GM12873 (cell line): ENCODE data around the gene CNOT1.

Source experiments
- TF ChIP-seq, protein P1 (sequence below): IDR thresholded peaks from 2 replicates; pipeline ENCODE4 v1.5.1; 2012; ENCODE audit warnings: low read depth, mild to moderate bottlenecking, moderate library complexity, low read length, control low read depth; ENCODE audit not compliant: insufficient read depth; ENCODE audit errors: missing control alignments

The CNOT1 gene

DNA sequence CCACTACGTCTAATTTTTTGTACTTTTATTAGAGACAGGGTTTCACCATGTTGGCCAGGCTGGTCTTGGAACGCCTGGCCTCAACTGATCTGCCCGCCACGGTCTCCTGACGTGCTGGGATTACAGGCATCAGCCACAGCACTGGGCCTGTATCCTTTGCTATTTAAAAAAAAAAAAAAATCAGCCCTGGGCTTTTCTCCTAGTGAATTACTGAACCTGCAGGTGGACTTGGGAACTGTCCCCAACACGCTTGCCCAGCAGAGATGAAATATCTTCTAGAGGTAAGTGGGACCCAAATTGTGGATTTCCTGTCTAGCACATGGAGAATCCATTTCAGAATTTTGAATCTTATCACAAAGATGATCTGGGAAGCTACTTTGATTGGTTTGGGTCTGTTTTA, 14.8 kb downstream of the CNOT1 start:
- TF ChIP-seq, protein P1, sequence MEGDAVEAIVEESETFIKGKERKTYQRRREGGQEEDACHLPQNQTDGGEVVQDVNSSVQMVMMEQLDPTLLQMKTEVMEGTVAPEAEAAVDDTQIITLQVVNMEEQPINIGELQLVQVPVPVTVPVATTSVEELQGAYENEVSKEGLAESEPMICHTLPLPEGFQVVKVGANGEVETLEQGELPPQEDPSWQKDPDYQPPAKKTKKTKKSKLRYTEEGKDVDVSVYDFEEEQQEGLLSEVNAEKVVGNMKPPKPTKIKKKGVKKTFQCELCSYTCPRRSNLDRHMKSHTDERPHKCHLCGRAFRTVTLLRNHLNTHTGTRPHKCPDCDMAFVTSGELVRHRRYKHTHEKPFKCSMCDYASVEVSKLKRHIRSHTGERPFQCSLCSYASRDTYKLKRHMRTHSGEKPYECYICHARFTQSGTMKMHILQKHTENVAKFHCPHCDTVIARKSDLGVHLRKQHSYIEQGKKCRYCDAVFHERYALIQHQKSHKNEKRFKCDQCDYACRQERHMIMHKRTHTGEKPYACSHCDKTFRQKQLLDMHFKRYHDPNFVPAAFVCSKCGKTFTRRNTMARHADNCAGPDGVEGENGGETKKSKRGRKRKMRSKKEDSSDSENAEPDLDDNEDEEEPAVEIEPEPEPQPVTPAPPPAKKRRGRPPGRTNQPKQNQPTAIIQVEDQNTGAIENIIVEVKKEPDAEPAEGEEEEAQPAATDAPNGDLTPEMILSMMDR = no peak

DNA sequence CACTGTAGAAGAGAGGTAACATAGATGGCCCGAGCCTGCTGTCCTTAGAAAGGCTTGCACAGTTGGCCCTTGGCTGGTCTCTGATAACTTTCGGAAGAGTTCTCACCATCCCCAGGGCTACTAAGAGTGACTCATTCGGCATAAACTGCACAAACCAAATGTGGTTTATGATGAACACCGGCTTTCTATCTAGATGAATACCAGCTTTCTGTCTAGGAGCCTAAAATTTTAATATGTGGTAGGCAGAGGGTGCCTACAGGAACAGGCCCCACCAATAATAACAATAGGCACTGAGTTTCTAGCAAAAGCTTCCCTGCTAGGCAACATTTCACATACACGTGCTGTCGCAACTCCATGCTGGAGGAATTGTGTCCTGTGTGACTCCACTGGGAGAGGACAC, 15.4 kb downstream of the CNOT1 start:
- TF ChIP-seq, protein P1 = no peak

DNA sequence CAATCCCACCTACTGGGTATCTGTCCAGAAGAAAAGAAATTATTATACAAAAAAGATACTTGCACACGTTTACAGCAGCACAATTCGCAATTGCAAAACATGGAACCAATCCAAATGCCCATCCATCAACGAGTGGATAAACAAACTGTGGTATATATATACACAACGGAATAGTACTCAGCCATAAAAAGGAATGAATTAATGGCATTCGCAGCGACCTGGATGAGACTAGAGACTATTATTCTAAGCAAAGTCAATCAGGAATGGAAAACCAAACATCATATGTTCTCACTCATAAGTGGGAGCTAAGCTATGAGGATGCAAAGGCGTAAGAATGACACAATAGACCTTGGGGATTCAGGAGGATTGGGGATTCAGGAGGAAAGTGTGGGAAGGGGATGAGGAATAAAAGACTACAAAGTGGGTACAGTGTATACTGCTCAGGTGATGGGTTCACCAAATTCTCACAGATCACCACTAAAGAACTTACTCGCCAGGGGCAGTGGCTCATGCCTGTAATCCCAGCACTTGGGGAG, 21.0 kb downstream of the CNOT1 start:
- TF ChIP-seq, protein P1 = no peak

DNA sequence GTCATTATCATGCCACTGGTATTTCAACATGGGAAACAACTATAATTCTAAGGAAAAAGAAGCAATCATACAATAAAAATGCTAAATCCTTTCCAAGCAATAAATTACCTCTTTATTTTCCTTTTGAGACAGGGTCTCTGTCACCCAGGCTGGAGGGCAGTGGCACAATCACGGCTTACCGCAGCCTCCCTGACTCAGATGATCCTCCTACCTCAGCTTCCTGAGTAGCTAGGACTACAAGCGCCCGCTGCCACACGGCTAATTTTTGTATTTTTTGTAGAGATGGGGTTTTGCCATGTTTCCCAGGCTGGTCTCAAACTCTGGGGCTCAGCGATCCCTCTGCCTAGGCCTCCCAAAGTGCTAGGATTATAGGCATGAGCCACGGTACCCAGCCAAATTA, 24.1 kb downstream of the CNOT1 start:
- TF ChIP-seq, protein P1 = no peak

DNA sequence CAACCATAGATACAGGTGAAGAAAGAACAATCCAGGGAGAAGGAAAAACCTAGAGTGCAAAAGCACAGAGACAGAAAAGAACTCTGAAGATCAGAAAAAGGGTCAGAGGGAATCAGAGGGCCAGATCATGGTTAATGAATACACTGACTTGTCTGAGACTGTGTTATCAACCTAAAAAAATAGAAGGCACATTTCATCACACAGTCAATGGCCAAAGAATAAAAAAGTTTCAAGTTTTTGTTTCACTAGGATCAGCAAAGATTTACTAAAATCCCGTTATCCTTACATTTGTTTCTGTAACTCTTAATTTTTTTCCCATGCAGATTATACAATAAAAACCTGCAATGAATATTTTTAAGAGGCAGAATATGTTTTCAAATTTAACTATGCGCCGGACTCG, 38.5 kb downstream of the CNOT1 start:
- TF ChIP-seq, protein P1 = no peak

DNA sequence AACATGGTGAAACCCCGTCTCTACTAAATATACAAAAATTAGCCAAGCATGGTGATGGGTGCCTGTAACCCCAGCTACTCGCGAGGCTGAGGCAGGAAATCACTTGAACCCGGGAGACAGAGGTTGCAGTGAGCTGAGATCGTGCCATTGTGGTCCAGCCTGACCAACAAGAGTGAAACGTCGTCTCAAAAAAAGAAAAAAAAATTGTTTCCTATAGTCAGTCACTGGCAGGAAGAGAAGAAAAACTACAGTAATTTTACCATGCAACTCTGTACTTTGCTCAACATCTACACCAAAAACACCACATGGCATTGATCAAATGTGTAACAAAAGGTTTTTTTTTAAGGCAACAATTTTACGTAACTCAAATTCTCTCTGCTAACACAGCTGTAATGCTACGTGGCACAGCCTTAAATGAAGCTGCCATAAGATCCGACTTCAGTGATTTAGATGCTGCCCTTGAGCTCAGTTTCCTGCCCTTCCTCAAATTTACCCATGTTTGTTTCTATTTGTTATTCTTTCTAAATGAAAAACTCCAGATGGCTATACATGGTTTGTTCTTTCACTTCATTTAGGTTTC, 40.2 kb downstream of the CNOT1 start:
- TF ChIP-seq, protein P1 = no peak

DNA sequence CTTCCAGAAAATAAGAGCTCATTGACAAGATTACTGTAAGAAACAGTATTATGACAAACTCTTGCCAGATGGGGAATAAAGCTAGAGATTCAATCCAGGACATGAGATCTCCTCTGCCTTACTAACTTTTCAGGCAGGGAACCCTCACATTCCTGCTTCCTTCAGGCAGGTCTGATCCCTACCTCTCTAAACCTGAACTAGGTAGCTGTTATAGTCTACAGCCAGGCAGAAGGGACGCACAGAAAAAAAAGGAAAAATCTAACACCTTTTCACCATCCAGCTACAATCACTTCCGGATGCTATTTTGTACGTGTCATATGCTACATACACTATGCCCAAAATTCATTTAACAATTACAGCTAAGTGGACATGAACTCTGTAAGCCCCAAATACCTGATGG, 41.2 kb downstream of the CNOT1 start:
- TF ChIP-seq, protein P1 = no peak
